NCI-H345 treated with DMSO at 0.1 percent for 48 hours (cell line): Measurements from ENCODE around the gene GARIN3.
"Not testable (repeated sequence)": the region's sequence is repeated elsewhere in the genome, so short reads cannot be mapped to it uniquely, and the experiment has no call there.

Experiments
- DNase-seq: peaks from one replicate; lab custom pipeline; 2025; ENCODE audit not compliant: unreplicated experiment; lab: John Stamatoyannopoulos, UW

Gene GARIN3

GRCh38 chr5:157166214-157167213 lies at the start of gene GARIN3:
Gene GARIN3, minus strand, starts transcription at chr5:157166264. Its CDS starts 96 bp downstream, at chr5:157166168.
- no peak for DNase-seq

GRCh38 chr5:157215514-157216167 lies 49.6 kb upstream of the GARIN3 start:
- DNase-seq = no peak

GRCh38 chr5:157214861-157215513 lies 48.9 kb upstream of the GARIN3 start:
- DNase-seq = no peak

- DNase-seq = no peak
These were observed 48.4 kb upstream of the GARIN3 start for GRCh38 chr5:157214415-157214814.

- no peak for DNase-seq
These were observed 47.6 kb upstream of the GARIN3 start for GRCh38 chr5:157213527-157214243.

GRCh38 chr5:157212307-157212706 lies 46.2 kb upstream of the GARIN3 start:
- no peak for DNase-seq

- not testable (repeated sequence) for DNase-seq
These were observed 44.6 kb upstream of the GARIN3 start for GRCh38 chr5:157210652-157211051.

- DNase-seq = no peak
These were observed 39.6 kb upstream of the GARIN3 start for GRCh38 chr5:157205708-157206107.

- DNase-seq = no peak
These were observed 38.7 kb upstream of the GARIN3 start for GRCh38 chr5:157204765-157205164.

GRCh38 chr5:157203417-157203816 lies 37.4 kb upstream of the GARIN3 start:
- no peak for DNase-seq

GRCh38 chr5:157201857-157202256 lies 35.8 kb upstream of the GARIN3 start:
- DNase-seq = no peak

GRCh38 chr5:157198277-157198986 lies 32.4 kb upstream of the GARIN3 start:
- no peak for DNase-seq

GRCh38 chr5:157197086-157197485 lies 31.0 kb upstream of the GARIN3 start:
- no peak for DNase-seq

GRCh38 chr5:157196045-157196444 lies 30.0 kb upstream of the GARIN3 start:
- DNase-seq = no peak

- no peak for DNase-seq
These were observed 27.8 kb upstream of the GARIN3 start for GRCh38 chr5:157193699-157194424.

GRCh38 chr5:157189223-157189622 lies 23.2 kb upstream of the GARIN3 start:
- DNase-seq = no peak

GRCh38 chr5:157188270-157188669 lies 22.2 kb upstream of the GARIN3 start:
- no peak for DNase-seq

- no peak for DNase-seq
These were observed 21.1 kb upstream of the GARIN3 start for GRCh38 chr5:157187046-157187754.
